Measurements from ENCODE around the gene GAS2L1. TPM values are rescaled to one million over a fixed set of nuclear protein-coding genes. Genes with fewer than 3 reads are reported as not detected.

GAS2L1 gene
- total RNA-seq, 1 donor = 15.0 TPM

DNA sequence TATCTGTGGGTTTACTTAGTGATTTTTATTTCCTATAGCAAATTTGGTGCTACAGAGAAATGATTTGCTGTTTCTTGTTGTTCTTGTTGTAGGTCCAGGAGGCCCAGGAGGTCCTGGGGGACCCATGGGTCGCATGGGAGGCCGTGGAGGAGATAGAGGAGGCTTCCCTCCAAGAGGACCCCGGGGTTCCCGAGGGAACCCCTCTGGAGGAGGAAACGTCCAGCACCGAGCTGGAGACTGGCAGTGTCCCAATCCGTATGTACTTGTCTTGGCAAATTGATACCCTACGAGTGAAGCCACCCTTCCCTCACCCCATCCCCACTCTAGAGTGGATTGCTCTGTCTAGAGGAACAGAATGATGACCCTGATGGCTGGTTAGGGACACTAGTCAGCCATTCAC is 7.8 kb upstream of the GAS2L1 start:
- TF ChIP-seq, protein P1, sequence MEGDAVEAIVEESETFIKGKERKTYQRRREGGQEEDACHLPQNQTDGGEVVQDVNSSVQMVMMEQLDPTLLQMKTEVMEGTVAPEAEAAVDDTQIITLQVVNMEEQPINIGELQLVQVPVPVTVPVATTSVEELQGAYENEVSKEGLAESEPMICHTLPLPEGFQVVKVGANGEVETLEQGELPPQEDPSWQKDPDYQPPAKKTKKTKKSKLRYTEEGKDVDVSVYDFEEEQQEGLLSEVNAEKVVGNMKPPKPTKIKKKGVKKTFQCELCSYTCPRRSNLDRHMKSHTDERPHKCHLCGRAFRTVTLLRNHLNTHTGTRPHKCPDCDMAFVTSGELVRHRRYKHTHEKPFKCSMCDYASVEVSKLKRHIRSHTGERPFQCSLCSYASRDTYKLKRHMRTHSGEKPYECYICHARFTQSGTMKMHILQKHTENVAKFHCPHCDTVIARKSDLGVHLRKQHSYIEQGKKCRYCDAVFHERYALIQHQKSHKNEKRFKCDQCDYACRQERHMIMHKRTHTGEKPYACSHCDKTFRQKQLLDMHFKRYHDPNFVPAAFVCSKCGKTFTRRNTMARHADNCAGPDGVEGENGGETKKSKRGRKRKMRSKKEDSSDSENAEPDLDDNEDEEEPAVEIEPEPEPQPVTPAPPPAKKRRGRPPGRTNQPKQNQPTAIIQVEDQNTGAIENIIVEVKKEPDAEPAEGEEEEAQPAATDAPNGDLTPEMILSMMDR (IDR thresholded peaks at IDR 0.05; ENCODE audit: insufficient read depth, low read length) = no peak
- DNase-seq (ENCODE audit: low read depth) = no peak
- H3K4me3 ChIP-seq (ENCODE audit: low read depth, low read length) = no peak overlapping the region

DNA sequence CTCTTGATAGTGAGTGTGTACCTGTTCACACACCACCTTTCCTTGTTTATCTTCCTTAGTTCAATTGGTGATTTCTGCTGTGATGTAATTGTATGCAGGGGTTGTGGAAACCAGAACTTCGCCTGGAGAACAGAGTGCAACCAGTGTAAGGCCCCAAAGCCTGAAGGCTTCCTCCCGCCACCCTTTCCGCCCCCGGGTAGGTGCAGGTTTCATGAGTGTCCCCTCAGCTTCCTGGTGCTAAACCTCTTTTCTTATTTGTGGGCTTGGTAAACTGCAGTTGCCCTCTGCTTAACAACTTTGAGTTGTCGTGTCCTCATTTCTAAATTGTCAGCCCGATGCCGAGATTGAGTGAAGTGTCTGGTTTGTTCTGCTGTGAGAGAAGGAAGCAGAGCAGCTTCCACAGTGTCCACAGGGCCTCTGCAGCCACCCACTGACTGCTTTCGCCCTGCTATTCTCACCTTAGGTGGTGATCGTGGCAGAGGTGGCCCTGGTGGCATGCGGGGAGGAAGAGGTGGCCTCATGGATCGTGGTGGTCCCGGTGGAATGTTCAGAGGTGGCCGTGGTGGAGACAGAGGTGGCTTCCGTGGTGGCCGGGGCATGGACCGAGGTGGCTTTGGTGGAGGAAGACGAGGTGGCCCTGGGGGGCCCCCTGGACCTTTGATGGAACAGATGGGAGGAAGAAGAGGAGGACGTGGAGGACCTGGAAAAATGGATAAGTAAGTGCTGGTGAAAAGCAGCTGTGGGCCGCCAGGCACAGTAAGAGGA is 7.1 kb upstream of the GAS2L1 start:
- no peak overlapping the region for H3K4me3 ChIP-seq (ENCODE audit: low read depth, low read length)
- DNase-seq (ENCODE audit: low read depth) = no peak
- TF ChIP-seq, protein P1 (IDR thresholded peaks at IDR 0.05; ENCODE audit: insufficient read depth, low read length) = no peak

GRCh38 chr22:29300467-29300806 is 6.0 kb upstream of the GAS2L1 start:
- DNase-seq (ENCODE audit: low read depth) = no peak
- TF ChIP-seq, protein P1 (IDR thresholded peaks at IDR 0.05; ENCODE audit: insufficient read depth, low read length) = no peak
- H3K4me3 ChIP-seq (ENCODE audit: low read depth, low read length) = no peak overlapping the region

- no peak for DNase-seq (ENCODE audit: low read depth)
- TF ChIP-seq, protein P1 (IDR thresholded peaks at IDR 0.05; ENCODE audit: insufficient read depth, low read length) = no peak
- H3K4me3 ChIP-seq (ENCODE audit: low read depth, low read length) = no peak overlapping the region
Observed at GRCh38 chr22:29300807-29301601, 5.4 kb upstream of the GAS2L1 start.

DNA sequence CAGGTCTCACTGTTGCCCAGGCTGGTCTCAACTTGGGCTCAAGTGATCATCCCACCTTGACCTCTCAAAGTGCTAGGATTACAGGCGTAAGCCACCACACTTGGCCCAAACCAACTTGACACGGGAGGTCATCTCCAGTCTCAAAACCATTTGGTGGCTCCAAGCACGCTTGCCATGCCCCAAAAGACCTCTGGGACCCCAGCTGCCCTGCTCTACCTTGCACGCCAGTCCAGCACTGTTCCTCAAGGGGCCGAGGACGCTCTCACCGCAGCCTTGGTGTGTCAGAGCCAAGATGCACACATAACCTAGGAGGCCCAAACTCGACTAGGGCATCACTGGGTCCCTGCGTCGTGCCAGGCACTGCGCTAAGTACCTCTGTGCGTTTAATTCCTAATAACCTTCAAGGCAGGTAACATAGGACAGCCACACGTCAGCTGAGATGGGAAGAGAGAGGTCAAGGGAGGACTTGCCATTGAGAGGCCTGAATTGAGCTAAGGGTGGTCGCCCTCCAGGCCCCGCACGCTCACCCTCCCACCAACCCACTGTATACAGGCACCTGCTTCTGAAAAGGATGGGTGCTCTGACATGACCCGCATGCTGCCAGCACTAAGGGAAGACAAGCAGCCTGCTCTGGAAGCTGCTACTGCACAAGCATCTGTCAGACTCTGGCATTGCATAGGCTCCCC is 4.6 kb upstream of the GAS2L1 start:
- TF ChIP-seq, protein P1 (IDR thresholded peaks at IDR 0.05; ENCODE audit: insufficient read depth, low read length) = no peak
- H3K4me3 ChIP-seq (ENCODE audit: low read depth, low read length) = no peak overlapping the region
- no peak for DNase-seq (ENCODE audit: low read depth)

DNA sequence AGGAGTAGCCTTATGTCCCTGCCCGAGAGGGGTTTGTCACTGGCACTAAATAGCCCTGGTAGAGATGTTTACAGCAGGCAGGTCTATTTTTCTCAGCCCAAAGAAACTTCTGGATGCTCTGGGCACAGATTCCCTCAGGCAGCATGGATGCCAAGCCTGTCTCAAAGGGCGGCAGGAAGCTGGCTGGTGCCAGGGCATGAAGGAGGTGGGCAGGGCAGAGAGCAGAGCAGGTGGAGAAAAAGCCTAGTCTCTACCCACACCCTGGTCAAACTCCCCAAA is 4.1 kb upstream of the GAS2L1 start:
- TF ChIP-seq, protein P1 (IDR thresholded peaks at IDR 0.05; ENCODE audit: insufficient read depth, low read length) = no peak
- DNase-seq (ENCODE audit: low read depth) = no peak
- no peak overlapping the region for H3K4me3 ChIP-seq (ENCODE audit: low read depth, low read length)
